Measurements from ENCODE around the gene RAB23.
"Not testable (repeated sequence)": the region's sequence is repeated elsewhere in the genome, so short reads cannot be mapped to it uniquely, and the experiment has no call there.

- TF ChIP-seq CTCF (IDR thresholded peaks at IDR 0.05; ENCODE audit: insufficient read depth, low read depth, low read length); EZH2 (IDR thresholded peaks at IDR 0.05; ENCODE audit: insufficient read depth, low read length): not testable (repeated sequence)
These were observed 21.4 kb upstream of the RAB23 start for GRCh38 chr6:57243526-57243925.
